Measurements from ENCODE around the gene EFCAB8.

The EFCAB8 gene

DNA sequence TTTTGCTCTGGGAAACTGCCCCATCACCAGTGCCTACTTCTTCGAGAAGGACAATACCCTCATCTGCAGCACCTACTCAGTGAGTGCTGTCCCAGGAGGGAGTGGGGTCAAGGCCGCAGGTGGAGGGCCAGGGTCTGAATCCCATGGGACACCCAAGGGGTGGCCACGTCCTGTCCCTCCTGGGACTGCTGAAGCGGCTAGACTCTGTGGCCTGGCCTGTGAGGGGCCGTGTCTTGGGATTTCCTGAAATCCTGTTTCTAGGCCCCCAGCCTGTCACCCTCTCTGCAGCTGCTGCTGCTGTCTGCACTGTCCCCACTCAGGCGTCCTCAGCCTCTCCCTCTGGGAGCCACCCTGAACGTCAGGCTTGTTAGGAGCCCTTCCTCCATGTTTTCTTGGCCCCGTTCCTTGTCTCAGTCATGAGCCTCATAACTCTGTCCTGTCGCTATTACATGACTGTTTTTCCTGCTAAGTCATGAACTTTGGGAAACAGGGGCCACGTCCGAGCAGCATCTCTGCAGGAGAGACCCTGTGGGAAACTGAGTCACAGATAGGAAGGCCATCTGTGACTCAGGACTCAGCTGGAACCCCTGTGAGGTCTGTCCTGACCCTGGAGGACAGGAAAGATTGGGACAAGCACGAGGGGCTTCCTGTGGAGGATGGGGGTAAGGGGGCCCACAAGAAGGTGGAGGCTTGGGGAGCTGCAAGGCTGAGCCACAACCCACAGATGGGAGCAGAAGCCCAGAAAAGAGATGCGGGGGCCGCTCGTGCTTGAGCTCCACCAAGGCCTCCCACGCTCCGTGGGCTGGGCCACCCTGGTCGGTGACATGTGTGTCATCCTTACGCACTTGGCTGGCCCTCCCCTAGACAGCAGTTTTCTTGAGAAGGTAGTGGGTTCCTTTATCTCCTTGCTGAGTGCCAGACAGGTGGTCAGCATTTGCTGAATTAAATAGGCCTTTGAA, 49.9 kb downstream of the EFCAB8 start:
- H3K4me2 ChIP-seq (ENCODE audit: low read length): no peak overlapping the region
- H3K9me3 ChIP-seq (ENCODE audit: low read length): no peaks in the 10 kb centered on the region
- H3K4me1 ChIP-seq (ENCODE audit: insufficient read depth, low read length, severe bottlenecking): no peaks in the 10 kb centered on the region
- no peaks in the 10 kb centered on the region for H4K20me1 ChIP-seq (ENCODE audit: insufficient read depth, low read length)
- no peaks in the 10 kb centered on the region for H3K36me3 ChIP-seq (ENCODE audit: insufficient read depth, low read length)
- no peak overlapping the region for H3K9ac ChIP-seq (ENCODE audit: low read length)
- no peaks in the 10 kb centered on the region for H3K79me2 ChIP-seq (ENCODE audit: insufficient read depth, low read length)
- no peaks in the 10 kb centered on the region for H3F3A ChIP-seq (ENCODE audit: insufficient read depth, low read length)
- H3K4me3 ChIP-seq (ENCODE audit: low read depth, low read length, poor library complexity, severe bottlenecking): no peak overlapping the region
- no peak overlapping the region for H3K27ac ChIP-seq (ENCODE audit: low read depth, low read length, poor library complexity, severe bottlenecking)
- no peak overlapping the region for H2AFZ ChIP-seq (ENCODE audit: low read length)
- no peak for TF ChIP-seq EZH2 (IDR thresholded peaks at IDR 0.05; ENCODE audit: borderline replicate concordance, low read length)
- no peak for TF ChIP-seq CTCF (IDR thresholded peaks at IDR 0.05; ENCODE audit: low read length)
- H3K9me2 ChIP-seq (ENCODE audit: low read depth, low read length): no peaks in the 10 kb centered on the region
- no peaks in the 10 kb centered on the region for H3K27me3 ChIP-seq (ENCODE audit: insufficient read depth, low read length)

GRCh38 chr20:32909451-32909850, 50.7 kb downstream of the EFCAB8 start:
- H3K9me2 ChIP-seq (ENCODE audit: low read depth, low read length): no peaks in the 10 kb centered on the region
- H3F3A ChIP-seq (ENCODE audit: insufficient read depth, low read length): no peaks in the 10 kb centered on the region
- no peaks in the 10 kb centered on the region for H3K9me3 ChIP-seq (ENCODE audit: low read length)
- H2AFZ ChIP-seq (ENCODE audit: low read length): no peak overlapping the region
- H3K4me2 ChIP-seq (ENCODE audit: low read length): no peak overlapping the region
- H3K79me2 ChIP-seq (ENCODE audit: insufficient read depth, low read length): no peaks in the 10 kb centered on the region
- H3K9ac ChIP-seq (ENCODE audit: low read length): no peak overlapping the region
- H3K4me1 ChIP-seq (ENCODE audit: insufficient read depth, low read length, severe bottlenecking): no peaks in the 10 kb centered on the region
- no peak overlapping the region for H3K4me3 ChIP-seq (ENCODE audit: low read depth, low read length, poor library complexity, severe bottlenecking)
- H4K20me1 ChIP-seq (ENCODE audit: insufficient read depth, low read length): no peaks in the 10 kb centered on the region
- H3K36me3 ChIP-seq (ENCODE audit: insufficient read depth, low read length): no peaks in the 10 kb centered on the region
- H3K27ac ChIP-seq (ENCODE audit: low read depth, low read length, poor library complexity, severe bottlenecking): no peak overlapping the region
- H3K27me3 ChIP-seq (ENCODE audit: insufficient read depth, low read length): no peaks in the 10 kb centered on the region
- TF ChIP-seq EZH2 (IDR thresholded peaks at IDR 0.05; ENCODE audit: borderline replicate concordance, low read length): no peak
- TF ChIP-seq CTCF (IDR thresholded peaks at IDR 0.05; ENCODE audit: low read length): no peak

DNA sequence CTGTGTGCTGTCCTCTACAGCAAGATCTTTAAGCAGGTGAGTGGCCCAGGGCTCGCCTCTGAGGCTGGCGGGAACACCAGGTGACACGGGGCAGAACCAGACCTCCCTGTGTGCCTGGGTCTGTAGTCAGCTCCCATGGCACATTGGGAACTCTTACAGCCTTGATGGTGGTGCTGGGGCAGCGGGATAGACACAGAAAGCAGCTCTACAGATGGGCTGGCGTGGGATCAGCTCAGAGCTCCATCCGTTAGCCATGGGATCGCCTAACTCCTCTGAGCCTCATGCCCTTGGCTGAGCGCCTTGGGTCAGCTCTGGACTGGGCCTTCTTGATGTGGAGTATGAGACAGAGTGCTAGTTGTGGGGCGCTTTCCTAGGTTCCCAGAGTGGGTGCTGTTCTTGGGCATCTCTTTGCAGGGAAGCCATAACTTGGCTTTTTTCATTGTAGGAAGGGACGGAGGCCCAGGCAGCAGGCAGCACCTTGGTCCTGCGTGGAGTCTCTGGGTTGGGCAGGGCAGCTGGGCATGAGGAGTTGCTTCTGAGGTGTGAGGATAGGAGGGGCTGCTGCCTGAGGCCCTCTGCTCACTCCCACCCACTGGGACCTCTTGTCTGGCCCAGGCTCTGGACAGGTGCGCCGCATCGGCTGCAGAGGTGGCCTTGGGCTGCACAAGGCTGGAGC, 51.3 kb downstream of the EFCAB8 start:
- Histone ChIP-seq H3K9me3 (ENCODE audit: low read length) (0 out of 2 replicates have a peak, but pooled peaks cover under 1% of the 10 kb centered on the region), H2AFZ (ENCODE audit: low read length) (no peak overlapping the region), H3K27ac (ENCODE audit: low read depth, low read length, poor library complexity, severe bottlenecking) (no peak overlapping the region), H4K20me1 (ENCODE audit: insufficient read depth, low read length) (no peaks in the 10 kb centered on the region), H3K9me2 (ENCODE audit: low read depth, low read length) (no peaks in the 10 kb centered on the region), H3K4me2 (ENCODE audit: low read length) (no peak overlapping the region), H3K9ac (ENCODE audit: low read length) (no peak overlapping the region), H3K79me2 (ENCODE audit: insufficient read depth, low read length) (no peaks in the 10 kb centered on the region), H3K27me3 (ENCODE audit: insufficient read depth, low read length) (no peaks in the 10 kb centered on the region), H3K36me3 (ENCODE audit: insufficient read depth, low read length) (no peaks in the 10 kb centered on the region), H3K4me1 (ENCODE audit: insufficient read depth, low read length, severe bottlenecking) (no peaks in the 10 kb centered on the region), H3F3A (ENCODE audit: insufficient read depth, low read length) (no peaks in the 10 kb centered on the region), H3K4me3 (ENCODE audit: low read depth, low read length, poor library complexity, severe bottlenecking) (no peak overlapping the region)
- TF ChIP-seq EZH2 (IDR thresholded peaks at IDR 0.05; ENCODE audit: borderline replicate concordance, low read length): no peak
